NCI-H82 treated with DMSO at 0.1 percent for 48 hours (cell line): Measurements from ENCODE around the gene NAB2.
"Not testable (repeated sequence)": the region's sequence is repeated elsewhere in the genome, so short reads cannot be mapped to it uniquely, and the experiment has no call there.

Experiments used
- DNase-seq: peaks from one replicate; lab custom pipeline; 2025; ENCODE audit not compliant: unreplicated experiment; lab: John Stamatoyannopoulos, UW

The NAB2 gene

GRCh38 chr12:57088354-57089270 is at the start of gene NAB2:
Gene NAB2, plus strand, starts transcription at chr12:57089114. Its CDS starts 158 bp downstream, at chr12:57089272.
- peak; percentile 84 for DNase-seq

GRCh38 chr12:57040211-57040610 is 48.7 kb upstream of the NAB2 start:
- no peak for DNase-seq

DNA sequence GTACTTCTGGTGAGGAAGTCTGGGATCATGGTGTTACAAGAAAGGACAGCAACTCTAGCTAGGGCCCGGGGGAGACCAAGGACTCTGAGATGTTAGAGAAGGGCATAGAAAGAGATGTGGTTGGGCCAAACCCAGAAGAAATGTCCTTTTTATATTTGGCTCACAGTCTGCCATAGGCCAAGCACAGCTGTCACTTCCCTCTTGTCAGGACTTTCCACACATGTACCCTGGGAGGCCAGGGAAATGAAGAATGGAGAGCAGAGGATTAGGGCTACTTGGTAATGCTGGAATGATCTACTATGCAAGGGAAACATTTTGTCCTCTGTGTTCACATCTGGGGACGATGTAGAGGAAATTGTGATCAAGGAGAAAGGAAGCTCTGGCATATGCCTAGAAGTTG is 48.2 kb upstream of the NAB2 start:
- DNase-seq = no peak

GRCh38 chr12:57042695-57043094 is 46.2 kb upstream of the NAB2 start:
- no peak for DNase-seq

DNA sequence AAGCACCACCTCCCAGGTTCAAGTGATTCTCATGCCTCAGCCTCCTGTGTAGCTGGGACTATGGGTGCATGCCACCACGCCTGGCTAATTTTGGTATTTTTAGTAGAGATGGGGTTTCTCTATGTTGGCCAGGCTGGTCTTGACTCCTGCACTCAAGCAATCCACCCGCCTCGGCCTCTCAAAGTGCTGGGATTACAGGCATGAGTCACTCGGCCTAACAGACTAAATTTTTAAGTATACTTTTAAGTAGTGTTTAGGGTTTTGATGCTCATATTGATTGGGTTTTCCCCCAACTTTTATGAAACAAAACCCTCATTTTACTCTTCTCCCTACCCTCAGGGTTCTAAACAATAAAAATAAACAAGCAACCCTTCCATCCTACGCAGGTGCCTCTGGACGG is 44.4 kb upstream of the NAB2 start:
- DNase-seq = no peak

DNA sequence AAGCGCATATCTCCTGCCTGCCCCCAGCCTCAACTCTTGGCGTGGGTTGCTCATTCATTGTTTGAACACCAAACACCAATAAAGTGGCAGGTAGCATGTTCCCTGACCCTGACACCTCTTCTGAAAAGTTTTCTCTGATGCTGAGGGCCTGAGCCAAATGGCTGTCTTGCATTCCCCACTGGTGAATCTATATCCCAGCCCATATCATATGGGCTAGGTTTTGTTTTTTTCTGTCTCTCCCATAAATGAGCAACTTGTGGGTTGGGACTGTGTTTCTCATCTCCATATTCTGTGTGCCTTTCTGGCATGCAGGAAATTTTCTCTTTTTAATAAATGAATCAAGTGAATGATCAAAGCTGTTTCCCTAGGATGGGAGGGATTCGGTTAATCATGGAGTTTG is 44.0 kb upstream of the NAB2 start:
- no peak for DNase-seq

DNA sequence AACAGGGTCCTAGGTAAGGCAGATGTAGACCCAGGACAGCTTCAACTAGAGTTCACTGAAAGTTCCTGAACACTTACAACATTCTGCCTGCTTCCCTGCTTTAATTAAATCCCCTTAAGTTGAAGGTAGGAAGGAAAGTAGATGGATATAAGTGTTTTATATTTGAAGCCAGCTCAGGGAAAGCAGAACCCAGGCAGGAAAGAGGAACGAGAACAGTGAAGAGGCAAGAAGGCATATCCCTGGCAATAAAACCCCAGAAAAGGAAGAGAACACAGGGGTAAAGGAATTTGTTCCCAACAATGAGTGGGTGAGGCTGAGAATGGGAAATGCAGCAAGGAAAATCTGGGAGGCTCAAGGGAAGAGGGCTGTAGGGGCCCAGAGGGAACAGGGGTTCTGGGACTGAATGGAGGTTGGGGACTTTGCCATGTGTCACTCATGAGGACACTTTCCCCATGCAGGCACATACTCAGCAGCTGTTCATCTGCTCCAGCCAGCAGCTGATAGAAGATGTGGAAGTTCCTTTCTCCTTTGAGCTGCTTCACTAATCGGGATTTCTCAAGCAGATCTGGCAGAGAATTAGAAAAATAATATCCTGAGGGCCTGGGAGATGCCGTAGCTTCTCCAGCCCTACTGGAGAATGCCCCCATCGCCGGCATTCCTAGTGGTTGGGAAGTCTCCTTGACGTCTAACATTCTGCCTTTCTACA is 42.7 kb upstream of the NAB2 start:
- DNase-seq = no peak

GRCh38 chr12:57046947-57047890 is 41.7 kb upstream of the NAB2 start:
- DNase-seq = no peak

DNA sequence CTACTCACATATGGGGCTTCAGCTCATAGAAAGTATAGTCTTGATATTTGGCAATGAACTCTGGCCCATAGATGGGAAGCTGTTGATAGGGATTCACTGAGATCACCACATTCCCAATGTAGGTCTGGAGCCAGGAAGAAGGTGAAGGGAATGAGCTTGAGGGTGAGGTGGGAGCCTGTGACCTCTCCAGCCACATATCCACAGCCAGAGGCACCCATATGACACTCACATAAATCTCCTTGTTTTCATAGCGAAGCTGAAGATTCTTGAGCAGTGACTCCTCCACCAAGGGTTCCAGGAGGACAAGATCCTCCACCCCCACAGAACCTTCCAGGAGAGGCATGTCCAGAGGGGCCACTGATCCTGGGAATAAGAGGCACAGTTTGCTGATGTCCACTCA is 40.9 kb upstream of the NAB2 start:
- DNase-seq = no peak

DNA sequence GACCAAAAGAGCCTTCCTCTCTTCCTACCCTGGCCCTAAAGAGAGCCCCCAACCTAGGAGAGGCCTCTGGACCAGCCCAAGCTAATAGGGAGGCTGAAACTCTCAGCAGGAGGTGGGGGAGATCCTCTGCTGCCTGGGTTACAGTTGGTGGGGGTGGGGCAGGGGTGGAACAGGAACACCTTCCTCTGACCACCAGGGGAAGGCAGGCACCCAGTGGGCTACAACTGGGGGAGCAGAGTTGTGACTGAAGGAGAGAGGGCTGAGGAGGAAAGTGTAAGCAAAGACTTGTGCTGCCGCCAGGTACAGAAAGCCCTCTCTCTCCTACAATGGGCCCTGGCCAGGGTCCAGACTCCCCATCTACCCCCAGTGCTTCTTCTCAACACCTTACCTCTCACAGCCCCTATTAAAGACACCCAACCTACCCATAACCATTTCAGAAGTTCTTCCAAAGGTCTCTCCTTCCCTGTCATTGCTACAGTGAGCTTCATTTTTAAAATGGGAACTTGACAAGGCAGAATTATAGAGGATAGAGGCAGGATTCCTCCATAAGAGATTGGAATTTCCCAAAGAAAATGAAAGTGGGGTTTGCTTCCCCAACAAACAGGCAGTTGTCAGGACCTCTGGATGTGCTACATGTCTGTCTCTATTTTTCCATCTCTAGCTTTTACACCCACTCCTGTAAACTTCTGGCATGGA is 40.3 kb upstream of the NAB2 start:
- no peak for DNase-seq

DNA sequence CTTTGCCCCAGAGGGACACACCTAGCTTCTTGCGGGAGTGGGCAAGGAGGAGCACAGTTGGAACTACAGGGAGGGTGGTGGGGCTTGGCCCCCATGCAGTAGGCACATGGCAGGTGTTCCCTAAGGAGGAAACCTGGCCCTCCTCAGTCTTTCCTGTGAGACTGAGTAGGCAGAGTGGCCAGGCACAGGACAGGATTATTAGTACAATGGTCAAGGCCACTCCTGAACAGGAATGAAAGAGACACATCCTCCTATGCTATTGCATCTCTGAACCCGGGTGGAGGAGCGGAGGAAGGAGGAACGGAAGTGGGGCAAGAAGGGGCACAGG is 39.8 kb upstream of the NAB2 start:
- no peak for DNase-seq

- DNase-seq = no peak
Measured at GRCh38 chr12:57049890-57050289, 39.0 kb upstream of the NAB2 start, which contains the start of gene MYO1A. Gene MYO1A, minus strand, starts transcription at chr12:57050129. Its CDS starts 1,806 bp downstream, at chr12:57048323.

DNA sequence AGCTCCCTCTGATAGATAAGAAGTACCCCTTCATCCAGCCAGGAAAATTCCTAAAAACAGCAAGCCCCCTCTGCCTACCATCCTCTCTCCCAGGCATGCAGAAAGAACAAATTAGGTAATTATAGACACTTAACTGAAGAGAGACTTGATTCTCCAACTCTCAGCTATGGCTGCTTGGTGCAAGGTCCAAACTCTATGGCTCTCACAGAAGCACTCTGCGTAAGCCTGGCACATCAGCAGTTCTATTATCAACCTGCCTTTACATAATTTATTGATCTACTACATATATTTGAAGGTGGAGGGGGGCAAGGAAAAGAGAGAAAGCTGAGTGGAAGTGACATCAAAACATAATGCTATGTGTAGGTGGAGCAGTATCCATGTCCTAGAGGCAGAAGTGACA is 37.9 kb upstream of the NAB2 start:
- DNase-seq = no peak

DNA sequence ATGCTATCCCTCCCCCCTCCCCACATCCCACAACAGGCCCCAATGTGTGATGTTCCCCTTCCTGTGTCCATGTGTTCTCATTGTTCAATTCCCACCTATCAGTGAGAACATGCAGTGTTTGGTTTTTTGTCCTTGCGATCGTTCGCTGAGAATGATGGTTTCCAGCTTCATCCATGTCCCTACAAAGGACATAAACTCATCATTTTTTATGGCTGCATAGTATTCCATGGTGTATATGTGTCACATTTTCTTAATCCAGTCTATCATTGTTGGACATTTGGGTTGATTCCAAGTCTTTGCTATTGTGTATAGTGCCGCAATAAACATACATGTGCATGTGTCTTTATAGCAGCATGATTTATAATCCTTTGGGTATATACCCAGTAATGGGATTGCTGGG is 35.8 kb upstream of the NAB2 start:
- DNase-seq = not testable (repeated sequence)

- DNase-seq = not testable (repeated sequence)
Measured at GRCh38 chr12:57053901-57054300, 35.0 kb upstream of the NAB2 start.

DNA sequence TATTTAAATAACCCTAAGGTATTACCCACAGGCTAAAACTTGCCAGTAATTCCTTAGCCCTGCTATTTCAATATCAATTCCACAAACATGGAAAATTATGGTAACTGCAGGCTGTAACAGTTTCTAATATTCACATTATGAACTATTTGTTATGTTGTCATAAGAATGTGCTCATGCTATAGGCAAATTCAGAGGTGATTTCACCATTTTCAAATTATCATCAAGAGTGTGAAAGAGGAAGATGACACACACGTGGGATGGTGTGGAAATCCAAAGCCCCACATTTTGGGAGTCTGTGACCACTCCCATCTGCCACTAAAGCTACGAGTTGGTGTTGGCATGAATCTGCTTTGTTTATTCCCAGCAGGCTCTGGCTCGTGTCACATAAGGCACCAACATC is 33.1 kb upstream of the NAB2 start:
- DNase-seq = no peak

GRCh38 chr12:57057067-57057751 is 31.7 kb upstream of the NAB2 start:
- no peak for DNase-seq

DNA sequence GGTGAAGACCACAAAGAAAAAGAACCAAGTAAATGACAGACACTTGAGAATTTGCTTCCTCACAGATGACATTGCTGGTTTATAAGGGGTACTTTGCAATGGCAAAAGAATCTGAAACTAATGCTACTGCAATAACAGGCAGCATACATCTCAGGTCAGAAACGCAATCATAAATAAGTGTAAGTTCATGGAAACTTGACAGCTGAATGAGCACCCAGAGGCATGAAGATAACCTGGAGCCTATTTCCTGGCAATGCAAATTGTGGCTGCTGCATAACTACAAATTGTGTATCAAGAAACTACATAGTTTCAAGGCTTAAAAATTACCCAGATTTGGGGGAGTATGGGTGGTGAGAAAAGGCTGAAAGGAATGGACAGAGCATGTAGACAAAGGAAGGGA is 30.5 kb upstream of the NAB2 start:
- no peak for DNase-seq

DNA sequence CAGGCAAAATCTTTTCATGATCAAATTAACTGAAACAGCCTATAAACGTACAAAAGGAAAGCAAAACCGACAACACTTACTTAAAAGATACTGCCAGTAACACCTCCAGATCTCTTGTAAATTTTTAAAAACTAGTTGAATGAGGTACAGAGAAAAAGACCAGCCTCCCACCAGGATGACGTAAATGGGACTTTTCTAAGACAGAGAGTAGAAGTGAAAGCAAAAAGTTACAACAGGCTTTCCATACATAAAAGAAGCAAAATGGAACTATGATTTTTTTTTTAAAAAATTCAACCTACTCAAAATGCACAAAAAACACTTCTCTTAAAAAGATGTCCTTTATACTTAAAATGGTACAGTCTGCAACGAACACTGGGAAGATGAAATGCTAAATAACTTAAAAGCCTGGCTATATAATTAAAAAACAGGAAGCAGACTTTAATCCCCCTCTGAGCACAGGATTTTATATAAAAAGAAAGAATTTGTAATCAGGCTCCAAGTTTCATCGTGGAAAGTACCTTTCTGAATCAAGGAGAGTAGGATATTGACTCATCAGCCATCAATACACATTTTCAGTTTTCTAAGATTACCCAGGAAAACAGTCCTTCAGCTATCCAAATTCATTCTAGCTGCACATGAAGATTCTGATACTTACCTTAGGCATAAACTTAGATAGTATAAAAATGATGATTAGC is 24.8 kb upstream of the NAB2 start:
- DNase-seq = no peak
